Esophagus squamous epithelium (tissue), 4 donors: ENCODE data around the gene MYO9B.

Experiments used
- CTCF ChIP-seq, 6 experiments: fragments of 450-650 bp in 4 of 6; fragments of 200-600 bp in 2 of 6; sonication (generic) in 2 of 6; IDR thresholded peaks; one replicate each; pipeline ENCODE4 v1.5.1; 2016 to 2019; ENCODE audit warnings: antibody characterized with exemption in 6 of 6, mild to moderate bottlenecking in 4 of 6, moderate library complexity in 4 of 6
- POLR2A ChIP-seq, 4 donors: fragments of 450-650 bp; IDR thresholded peaks; one replicate each; pipeline ENCODE4 v1.6.1; 2017; ENCODE audit warnings: antibody characterized with exemption in 4 of 4, mild to moderate bottlenecking in 4 of 4, moderate library complexity in 3 of 4

- TF ChIP-seq CTCF (IDR thresholded peaks at IDR 0.05) (no peak), POLR2A (IDR thresholded peaks at IDR 0.05) (no peak)
These were observed 133.8 kb downstream of the MYO9B start for GRCh38 chr19:17209126-17210036.
